Chondrocyte (in vitro differentiated cells): ENCODE data around the gene PRMT7. TPM values are rescaled to one million over a fixed set of nuclear protein-coding genes. Genes with fewer than 3 reads are reported as not detected.

Experiments used
- DNase-seq: peaks from one replicate; pipeline ENCODE4 v3.0.0; 2021; ENCODE audit warnings: mixed read lengths, low spot score
- H3K27ac Mint-ChIP-seq: one replicate; pipeline ENCODE4 v1.8.0; 2021; ENCODE audit warnings: mild to moderate bottlenecking, moderate library complexity, mixed read lengths; ENCODE audit not compliant: unreplicated experiment
- H3K27me3 Mint-ChIP-seq: 2 replicates; pipeline ENCODE4 v1.8.0; 2021; ENCODE audit warnings: low read depth, mixed read lengths
- H3K36me3 Mint-ChIP-seq: 2 replicates; pipeline ENCODE4 v1.8.0; 2021; ENCODE audit warnings: low read depth, mixed read lengths
- H3K4me1 Mint-ChIP-seq: 2 replicates; pipeline ENCODE4 v1.8.0; 2021; ENCODE audit warnings: low read depth, mild to moderate bottlenecking, mixed read lengths
- H3K4me3 Mint-ChIP-seq: one replicate; pipeline ENCODE4 v1.8.0; 2021; ENCODE audit warnings: mild to moderate bottlenecking, moderate library complexity, mixed read lengths; ENCODE audit not compliant: unreplicated experiment
- H3K9me3 Mint-ChIP-seq: 2 replicates; pipeline ENCODE4 v1.8.0; 2021; ENCODE audit warnings: low read depth, mixed read lengths
- total RNA-seq: library from RNA; stranded (reverse); gene quantifications from 3 replicates; pipeline ENCODE4 v1.2.1, GENCODE V29; 2021
- TF ChIP-seq, protein P1 (sequence below): fragments of 200-600 bp; sonication (generic); IDR thresholded peaks from 2 replicates; pipeline ENCODE4 v1.5.0; 2021; ENCODE audit warnings: antibody characterized with exemption, mild to moderate bottlenecking, moderate library complexity

The PRMT7 gene
- total RNA-seq, 1 donor from 2014 or later = 26.7 TPM

DNA sequence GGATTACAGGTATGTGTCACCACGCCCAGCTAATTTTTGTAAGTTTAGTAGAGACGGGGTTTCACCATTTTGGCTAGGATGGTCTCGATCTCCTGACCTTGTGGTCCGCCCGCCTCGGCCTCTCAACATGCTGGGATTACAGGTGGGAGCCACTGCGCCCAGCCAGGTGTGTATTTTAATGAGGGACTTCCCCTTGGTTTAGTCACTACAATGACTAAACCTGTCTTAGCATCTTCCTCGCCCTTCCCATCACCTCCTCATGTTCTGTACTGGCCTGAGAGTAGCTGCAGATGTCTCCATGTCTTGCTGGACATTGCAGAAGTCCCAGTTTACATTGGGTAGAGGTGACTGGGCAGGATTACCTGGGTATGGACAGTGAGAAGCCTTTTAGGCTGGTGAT, 36.9 kb upstream of the PRMT7 start:
- H3K36me3 Mint-ChIP-seq = peaks cover 3% of the 10 kb centered on the region
- DNase-seq = no peak
- H3K27ac Mint-ChIP-seq = no peak overlapping the region
- peaks cover 27% of the 10 kb centered on the region for H3K4me1 Mint-ChIP-seq
- H3K4me3 Mint-ChIP-seq = no peak overlapping the region
- no peaks in the 10 kb centered on the region for H3K9me3 Mint-ChIP-seq
- no peaks in the 10 kb centered on the region for H3K27me3 Mint-ChIP-seq
- TF ChIP-seq, protein P1, sequence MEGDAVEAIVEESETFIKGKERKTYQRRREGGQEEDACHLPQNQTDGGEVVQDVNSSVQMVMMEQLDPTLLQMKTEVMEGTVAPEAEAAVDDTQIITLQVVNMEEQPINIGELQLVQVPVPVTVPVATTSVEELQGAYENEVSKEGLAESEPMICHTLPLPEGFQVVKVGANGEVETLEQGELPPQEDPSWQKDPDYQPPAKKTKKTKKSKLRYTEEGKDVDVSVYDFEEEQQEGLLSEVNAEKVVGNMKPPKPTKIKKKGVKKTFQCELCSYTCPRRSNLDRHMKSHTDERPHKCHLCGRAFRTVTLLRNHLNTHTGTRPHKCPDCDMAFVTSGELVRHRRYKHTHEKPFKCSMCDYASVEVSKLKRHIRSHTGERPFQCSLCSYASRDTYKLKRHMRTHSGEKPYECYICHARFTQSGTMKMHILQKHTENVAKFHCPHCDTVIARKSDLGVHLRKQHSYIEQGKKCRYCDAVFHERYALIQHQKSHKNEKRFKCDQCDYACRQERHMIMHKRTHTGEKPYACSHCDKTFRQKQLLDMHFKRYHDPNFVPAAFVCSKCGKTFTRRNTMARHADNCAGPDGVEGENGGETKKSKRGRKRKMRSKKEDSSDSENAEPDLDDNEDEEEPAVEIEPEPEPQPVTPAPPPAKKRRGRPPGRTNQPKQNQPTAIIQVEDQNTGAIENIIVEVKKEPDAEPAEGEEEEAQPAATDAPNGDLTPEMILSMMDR = no peak

DNA sequence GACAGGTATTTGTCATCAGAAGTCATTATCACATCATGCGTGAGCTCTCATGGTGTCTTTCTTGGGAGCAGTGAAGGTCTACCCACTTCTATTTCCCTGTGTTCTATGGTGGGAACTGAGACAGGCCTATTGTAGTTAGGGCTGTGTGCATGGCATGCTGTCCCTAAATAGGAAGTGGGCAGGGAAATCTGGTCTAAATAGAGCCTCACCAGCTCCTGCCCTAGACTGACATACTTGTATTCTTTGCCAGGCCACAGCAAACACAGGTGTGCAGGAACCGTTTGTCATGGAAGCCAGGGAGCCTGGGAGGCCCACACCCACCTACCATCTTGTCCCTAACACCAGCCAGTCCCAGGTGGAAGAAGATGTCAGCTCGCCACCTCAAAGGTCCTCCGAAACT, 36.4 kb upstream of the PRMT7 start:
- no peak for DNase-seq
- H3K9me3 Mint-ChIP-seq = no peaks in the 10 kb centered on the region
- H3K27me3 Mint-ChIP-seq = no peaks in the 10 kb centered on the region
- peaks cover 22% of the 10 kb centered on the region for H3K4me1 Mint-ChIP-seq
- H3K36me3 Mint-ChIP-seq = peaks cover 3% of the 10 kb centered on the region
- no peak overlapping the region for H3K27ac Mint-ChIP-seq
- TF ChIP-seq, protein P1 = no peak
- no peak overlapping the region for H3K4me3 Mint-ChIP-seq

DNA sequence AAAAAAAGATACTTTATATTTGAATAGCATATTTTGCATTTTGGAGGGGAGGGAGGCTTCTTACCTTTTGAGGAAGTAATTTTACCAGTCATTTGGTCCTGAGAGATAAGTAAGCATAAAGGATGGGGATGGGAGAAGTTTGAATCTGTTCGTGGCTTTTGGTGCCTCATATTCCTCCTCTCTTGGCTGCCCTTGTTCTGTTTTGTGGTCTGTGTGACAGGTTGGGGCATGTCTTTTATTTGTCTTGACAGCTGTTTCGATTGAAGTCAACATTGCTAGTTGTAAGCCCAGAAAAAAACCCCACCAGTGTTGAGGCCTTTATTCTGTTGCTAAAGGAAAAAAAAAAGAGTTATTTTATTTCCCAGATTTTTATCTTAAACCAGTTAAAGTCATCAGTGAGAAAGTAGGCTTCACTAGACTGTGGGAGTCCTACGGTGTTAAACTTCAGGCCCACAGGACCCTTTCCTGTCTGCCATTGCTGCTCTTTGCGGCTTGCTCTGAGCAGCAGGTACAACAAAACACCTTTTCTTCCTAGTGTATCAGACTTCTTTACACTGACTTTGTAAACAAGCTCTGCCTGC, 35.1 kb upstream of the PRMT7 start:
- H3K4me3 Mint-ChIP-seq = no peak overlapping the region
- H3K27ac Mint-ChIP-seq = peak overlapping the region; percentile 57
- peaks cover 6% of the 10 kb centered on the region for H3K36me3 Mint-ChIP-seq

DNA sequence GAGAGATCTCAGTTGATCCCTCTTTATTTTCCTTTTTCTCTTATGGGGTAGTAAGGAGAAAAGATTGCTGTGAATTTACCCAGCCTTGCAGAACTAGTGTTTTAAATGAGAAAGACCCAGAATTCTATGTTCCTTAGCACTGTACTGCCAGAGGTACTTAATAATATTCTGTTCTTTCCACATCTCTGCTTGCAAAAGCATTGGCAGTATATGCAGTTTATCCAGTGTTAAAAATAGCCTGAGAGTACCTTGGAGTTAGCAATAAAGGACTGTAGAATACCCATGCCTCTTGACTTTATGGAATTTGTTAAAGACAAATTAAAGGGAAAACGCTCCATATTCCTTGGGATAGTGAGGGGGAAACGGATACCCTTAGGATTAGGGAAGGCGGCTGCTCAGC, 34.6 kb upstream of the PRMT7 start:
- Mint-ChIP-seq H3K4me3 (no peak overlapping the region), H3K27ac (peak overlapping the region; percentile 57), H3K9me3 (no peaks in the 10 kb centered on the region), H3K4me1 (peaks cover 14% of the 10 kb centered on the region), H3K36me3 (peaks cover 6% of the 10 kb centered on the region), H3K27me3 (no peaks in the 10 kb centered on the region)
- TF ChIP-seq, protein P1 = no peak
- DNase-seq = no peak

More for the DNA sequence above, 35.1 kb upstream of the PRMT7 start:
- Mint-ChIP-seq H3K4me1 (peaks cover 14% of the 10 kb centered on the region), H3K27me3 (no peaks in the 10 kb centered on the region), H3K9me3 (no peaks in the 10 kb centered on the region)
- no peak for DNase-seq
- TF ChIP-seq, protein P1 = no peak

DNA sequence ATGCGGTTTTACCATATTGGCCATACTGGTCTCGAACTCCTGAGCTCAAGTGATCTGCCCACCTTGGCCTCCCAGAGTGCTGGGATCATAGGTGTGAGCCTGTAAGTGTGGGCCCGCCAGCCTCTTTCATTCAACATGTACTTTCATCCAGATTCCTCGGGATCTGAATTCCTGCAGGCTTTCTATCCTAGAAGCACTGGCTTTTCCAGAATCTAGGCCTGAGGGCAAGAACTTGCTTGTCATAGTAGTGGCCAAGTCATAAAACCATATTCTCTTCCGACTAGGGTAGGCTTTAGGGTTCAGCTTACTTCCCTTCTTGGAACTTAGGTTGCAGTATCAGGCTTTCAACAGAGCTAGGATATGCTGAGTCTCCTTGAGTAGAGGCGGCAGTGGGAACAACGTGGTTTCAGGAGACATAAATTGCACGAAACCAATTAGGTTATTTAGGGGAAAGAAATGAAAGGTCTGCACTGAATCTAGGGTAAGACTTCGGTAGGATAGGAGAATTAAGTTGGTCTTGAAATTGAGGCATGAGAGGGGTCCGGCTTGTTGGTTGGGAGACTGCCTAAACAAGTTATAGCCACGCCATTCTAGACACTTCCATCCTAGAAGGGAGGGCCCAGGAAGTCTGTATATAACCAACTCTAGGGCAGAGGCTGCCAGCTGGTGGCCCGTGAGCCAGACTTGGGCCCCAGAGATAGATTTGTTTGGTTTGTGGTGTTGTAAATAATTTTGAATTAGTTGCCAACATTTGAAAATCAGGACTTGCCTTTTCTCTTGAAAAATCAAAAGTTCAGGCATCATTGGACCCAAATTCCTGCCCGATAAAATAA, 30.9 kb upstream of the PRMT7 start:
- no peak for DNase-seq
- Mint-ChIP-seq H3K4me1 (peaks cover 10% of the 10 kb centered on the region), H3K27me3 (no peaks in the 10 kb centered on the region), H3K36me3 (peaks cover 9% of the 10 kb centered on the region), H3K4me3 (no peak overlapping the region), H3K27ac (no peak overlapping the region), H3K9me3 (no peaks in the 10 kb centered on the region)
- TF ChIP-seq, protein P1 = no peak
